HUES48 (cell line): ENCODE measurements around the gene PIAS1.
"Not testable (repeated sequence)": the region's sequence is repeated elsewhere in the genome, so short reads cannot be mapped to it uniquely, and the experiment has no call there.

Experiments used
- H3K27ac ChIP-seq: one replicate; pipeline ENCODE4 v1.7.0; 2013; ENCODE audit warnings: low read depth, low read length, inconsistent platforms
- H3K27me3 ChIP-seq: 2 replicates; pipeline ENCODE4 v1.6.1; 2013; ENCODE audit warnings: mild to moderate bottlenecking, low read length; ENCODE audit not compliant: control insufficient read depth, insufficient read depth
- H3K36me3 ChIP-seq: 2 replicates; pipeline ENCODE4 v1.6.1; 2013; ENCODE audit warnings: low read length; ENCODE audit not compliant: control insufficient read depth, insufficient read depth
- H3K4me1 ChIP-seq: 2 replicates; pipeline ENCODE4 v1.6.1; 2013; ENCODE audit warnings: mild to moderate bottlenecking, low read length; ENCODE audit not compliant: control insufficient read depth, insufficient read depth
- H3K4me3 ChIP-seq: 2 replicates; pipeline ENCODE4 v1.5.1; 2013; ENCODE audit warnings: mild to moderate bottlenecking, low read depth, low read length
- H3K9ac ChIP-seq: 2 replicates; pipeline ENCODE4 v1.6.1; 2013; ENCODE audit warnings: mild to moderate bottlenecking, low read depth, low read length, moderate library complexity
- H3K9me3 ChIP-seq: 2 replicates; pipeline ENCODE4 v1.6.1; 2013; ENCODE audit warnings: low read length; ENCODE audit not compliant: control insufficient read depth, insufficient read depth

PIAS1 gene

DNA sequence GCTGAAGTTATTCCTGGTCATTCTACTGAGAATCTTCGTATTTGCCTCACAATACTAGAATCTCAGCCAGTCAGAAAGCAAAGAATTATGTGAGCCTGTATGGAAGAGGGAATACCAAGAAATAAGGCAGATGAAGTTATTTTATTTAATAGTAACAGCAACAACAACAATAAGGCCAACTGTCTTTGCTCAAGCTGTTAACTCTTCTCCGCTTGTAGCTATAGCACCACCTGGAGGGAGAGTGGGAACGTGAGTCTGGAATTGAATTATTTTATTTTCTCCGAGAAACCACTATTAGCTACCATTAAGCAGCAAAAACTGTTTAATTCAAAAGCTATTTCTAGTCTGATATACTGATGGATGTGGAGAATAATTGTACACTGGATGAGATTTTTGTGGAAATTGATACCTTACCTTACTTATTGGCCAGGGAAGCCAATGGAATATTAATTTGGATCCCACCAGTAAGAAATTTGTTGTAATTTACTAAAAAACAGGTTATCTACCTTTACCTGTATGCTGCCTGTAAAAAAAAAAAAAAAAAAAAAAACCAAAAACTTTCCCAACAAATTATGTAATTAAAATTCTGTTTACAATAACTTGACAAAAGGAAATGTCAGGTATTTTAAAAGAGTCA lies 100.9 kb downstream of the PIAS1 start:
- Histone ChIP-seq H3K27me3 (no peaks in the 10 kb centered on the region), H3K9me3 (no peaks in the 10 kb centered on the region), H3K4me1 (no peaks in the 10 kb centered on the region), H3K4me3 (no peak overlapping the region), H3K9ac (no peak overlapping the region), H3K36me3 (peaks cover 24% of the 10 kb centered on the region), H3K27ac (no peak overlapping the region)

DNA sequence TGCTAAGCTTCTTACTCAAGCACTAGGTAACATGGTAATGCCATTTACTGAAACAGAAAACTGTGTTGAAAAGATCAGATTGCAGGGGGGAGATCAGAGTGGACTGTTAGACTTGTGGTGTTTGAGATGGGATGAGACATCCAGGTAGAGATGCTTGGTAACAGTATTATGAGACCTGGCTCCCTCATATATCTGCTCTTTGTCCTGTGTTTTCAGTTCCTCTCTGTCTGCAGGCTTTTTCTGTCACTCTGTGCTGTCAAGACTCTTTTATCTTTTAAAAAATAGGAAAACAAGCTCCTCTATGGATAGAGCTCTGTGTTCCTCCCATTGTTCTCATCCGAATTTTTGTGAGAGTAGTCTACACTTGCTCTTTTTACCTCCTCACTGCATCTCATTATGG lies 103.0 kb downstream of the PIAS1 start:
- Histone ChIP-seq H3K4me1 (no peaks in the 10 kb centered on the region), H3K27me3 (no peaks in the 10 kb centered on the region), H3K9me3 (peaks cover 5% of the 10 kb centered on the region; the same call in 1 of the 2 replicates), H3K9ac (no peak overlapping the region), H3K27ac (no peak overlapping the region), H3K4me3 (no peak overlapping the region), H3K36me3 (peaks cover 33% of the 10 kb centered on the region)

DNA sequence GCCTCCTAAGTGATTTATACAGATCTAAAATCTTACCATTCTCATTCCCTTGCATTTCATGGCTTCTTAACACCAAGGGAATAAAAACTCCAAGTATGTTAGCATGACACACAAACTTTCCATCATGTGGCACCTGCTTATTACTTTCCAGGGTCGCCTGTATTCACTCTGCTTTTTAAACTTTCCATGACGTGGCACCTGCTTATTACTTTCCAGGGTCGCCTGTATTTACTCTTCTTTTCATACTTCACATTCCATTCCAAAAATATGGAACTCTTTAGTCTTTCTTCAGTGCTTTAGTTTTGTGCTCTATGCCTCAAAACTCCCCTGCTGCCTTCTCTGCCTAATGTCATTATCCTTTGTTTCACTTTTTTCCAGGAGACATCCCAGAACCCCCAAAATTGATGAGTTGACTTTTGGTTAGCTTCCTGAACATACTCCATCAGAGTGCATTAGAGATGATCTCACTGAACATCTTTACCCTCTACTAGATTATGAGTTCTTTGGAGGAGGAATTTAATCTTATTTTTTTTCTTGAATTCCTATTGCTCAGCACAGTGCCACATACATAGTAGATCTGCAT lies 104.0 kb downstream of the PIAS1 start:
- Histone ChIP-seq H3K27ac (no peak overlapping the region), H3K9me3 (peaks cover 5% of the 10 kb centered on the region; the same call in 1 of the 2 replicates), H3K27me3 (no peaks in the 10 kb centered on the region), H3K9ac (no peak overlapping the region), H3K4me1 (no peaks in the 10 kb centered on the region), H3K4me3 (no peak overlapping the region), H3K36me3 (peaks cover 33% of the 10 kb centered on the region)

DNA sequence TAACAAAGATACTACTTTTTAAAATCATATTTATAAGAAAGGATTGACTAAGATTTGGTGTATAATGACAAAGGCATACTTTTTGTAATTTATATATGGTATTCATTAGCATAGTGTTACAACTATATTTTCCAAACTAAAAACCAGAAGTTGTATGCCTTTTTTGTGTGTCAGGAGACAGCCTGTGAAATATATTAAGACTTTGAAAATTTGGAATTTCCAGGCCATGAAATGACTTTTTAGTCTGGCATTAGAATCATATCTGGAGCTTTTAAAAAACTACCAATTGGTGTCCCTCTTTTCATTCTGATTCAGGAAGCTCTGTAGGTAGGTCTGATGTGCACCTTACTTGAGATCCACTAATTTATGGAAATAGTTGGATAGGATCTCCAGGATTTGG lies 109.1 kb downstream of the PIAS1 start:
- Histone ChIP-seq H3K36me3 (peaks cover 23% of the 10 kb centered on the region), H3K9me3 (peaks cover 5% of the 10 kb centered on the region; the same call in 1 of the 2 replicates), H3K4me1 (no peaks in the 10 kb centered on the region), H3K9ac (no peak overlapping the region), H3K27me3 (no peaks in the 10 kb centered on the region), H3K27ac (no peak overlapping the region), H3K4me3 (no peak overlapping the region)

DNA sequence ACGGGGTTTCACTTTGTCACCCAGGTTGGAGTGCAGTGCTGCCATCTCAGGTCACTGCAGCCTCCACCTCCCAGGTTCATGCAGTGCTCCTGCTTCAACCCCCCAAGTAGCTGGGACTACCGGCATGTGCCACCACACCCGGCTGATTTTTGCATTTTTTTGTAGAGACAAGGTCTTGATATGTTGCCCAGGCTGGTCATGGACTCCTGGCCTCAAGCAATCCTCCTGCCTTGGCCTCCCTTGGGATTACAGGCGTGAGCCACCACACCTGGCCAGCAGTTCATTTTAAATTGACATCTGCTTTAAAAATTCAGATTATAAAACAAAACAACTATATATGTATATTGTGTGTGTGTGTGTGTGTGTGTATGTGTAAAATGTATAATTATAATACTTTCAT lies 112.7 kb downstream of the PIAS1 start:
- H3K9me3 ChIP-seq = no peaks in the 10 kb centered on the region

DNA sequence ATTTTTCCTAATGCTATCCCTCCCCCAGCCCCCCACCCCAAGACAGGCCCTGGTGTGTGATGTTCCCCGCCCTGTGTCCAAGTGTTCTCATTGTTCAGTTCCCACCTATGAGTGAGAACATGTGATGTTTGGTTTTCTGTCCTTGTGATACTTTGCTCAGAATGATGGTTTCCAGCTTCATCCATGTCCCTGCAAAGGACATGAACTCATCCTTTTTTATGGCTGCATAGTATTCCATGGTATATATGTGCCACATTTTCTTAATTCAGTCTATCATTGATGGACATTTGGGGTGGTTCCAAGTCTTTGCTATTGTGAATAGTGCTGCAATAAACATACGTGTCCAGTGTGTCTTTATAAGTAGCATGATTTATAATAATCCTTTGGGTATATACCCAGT lies 117.9 kb downstream of the PIAS1 start:
- not testable (repeated sequence) for H3K27ac ChIP-seq, H3K9me3 ChIP-seq, H3K27me3 ChIP-seq, H3K4me1 ChIP-seq, H3K9ac ChIP-seq, H3K4me3 ChIP-seq
- H3K36me3 ChIP-seq = peaks cover 22% of the 10 kb centered on the region

More for the DNA sequence above, 112.7 kb downstream of the PIAS1 start:
- Histone ChIP-seq H3K27me3 (no peaks in the 10 kb centered on the region), H3K27ac (no peak overlapping the region), H3K4me3 (no peak overlapping the region), H3K9ac (no peak overlapping the region), H3K36me3 (peaks cover 10% of the 10 kb centered on the region), H3K4me1 (no peaks in the 10 kb centered on the region)

DNA sequence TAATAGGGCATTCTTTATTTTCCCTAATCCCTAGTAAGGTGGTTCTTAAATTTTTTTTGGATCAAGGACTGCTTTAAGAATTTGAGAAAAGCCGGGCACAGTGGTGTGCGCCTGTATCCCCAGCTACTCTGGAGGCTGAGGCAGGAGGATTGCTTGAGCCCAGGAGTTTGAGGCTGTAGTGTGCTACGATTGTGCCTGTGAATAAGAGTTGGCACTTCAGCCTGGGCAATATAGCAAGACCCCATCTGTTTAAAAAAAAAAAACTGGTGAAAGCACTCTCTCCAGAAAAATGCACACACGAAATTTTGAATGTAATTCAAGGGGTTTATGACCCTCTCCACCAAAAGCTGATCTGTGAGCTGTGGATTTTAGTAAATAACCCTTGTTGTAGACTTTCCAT lies 119.0 kb downstream of the PIAS1 start:
- Histone ChIP-seq H3K9ac (no peak overlapping the region), H3K36me3 (peaks cover 33% of the 10 kb centered on the region), H3K27ac (no peak overlapping the region), H3K27me3 (no peaks in the 10 kb centered on the region), H3K9me3 (no peaks in the 10 kb centered on the region), H3K4me3 (no peak overlapping the region), H3K4me1 (no peaks in the 10 kb centered on the region)

DNA sequence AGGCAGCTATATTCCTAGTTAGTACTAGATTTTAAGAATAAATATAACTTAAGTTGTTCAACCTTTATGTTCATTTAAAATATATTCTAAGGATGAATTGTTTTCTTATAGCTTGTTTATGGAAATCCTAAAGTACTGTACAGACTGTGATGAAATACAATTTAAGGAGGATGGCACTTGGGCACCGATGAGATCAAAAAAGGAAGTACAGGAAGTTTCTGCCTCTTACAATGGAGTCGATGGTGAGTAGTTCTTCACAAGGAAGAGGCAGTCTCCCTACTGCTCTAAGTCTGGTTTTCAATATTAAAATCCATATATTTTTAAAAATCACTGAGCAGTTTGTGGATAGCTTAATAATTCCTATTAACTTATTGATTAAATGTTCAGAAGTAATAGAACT lies 121.4 kb downstream of the PIAS1 start:
- Histone ChIP-seq H3K4me3 (no peak overlapping the region), H3K27me3 (no peaks in the 10 kb centered on the region), H3K9ac (no peak overlapping the region), H3K27ac (no peak overlapping the region), H3K4me1 (no peaks in the 10 kb centered on the region), H3K9me3 (no peaks in the 10 kb centered on the region), H3K36me3 (peaks cover 38% of the 10 kb centered on the region)

DNA sequence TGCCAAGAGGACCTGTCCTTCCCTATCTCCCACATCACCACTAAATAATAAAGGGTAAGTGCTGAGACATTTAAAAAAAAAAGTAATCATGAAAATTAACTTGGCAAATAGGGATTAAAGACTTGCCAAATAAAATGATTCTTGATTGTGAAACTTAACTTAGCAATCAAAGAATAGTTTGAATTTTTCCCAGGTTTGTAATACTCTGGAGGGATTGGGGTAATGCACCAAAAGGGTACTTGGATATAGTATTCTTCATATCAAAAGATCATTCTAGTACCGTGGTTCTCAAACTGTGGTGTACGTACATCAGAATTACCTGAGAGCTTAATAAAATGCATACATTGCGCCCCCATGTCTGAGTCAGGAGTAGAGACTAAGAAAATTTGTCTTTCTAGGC lies 122.5 kb downstream of the PIAS1 start:
- peaks cover 49% of the 10 kb centered on the region for H3K36me3 ChIP-seq
- H3K4me1 ChIP-seq = no peaks in the 10 kb centered on the region
- no peak overlapping the region for H3K27ac ChIP-seq
- no peak overlapping the region for H3K9ac ChIP-seq
- no peaks in the 10 kb centered on the region for H3K27me3 ChIP-seq
- no peak overlapping the region for H3K4me3 ChIP-seq
- H3K9me3 ChIP-seq = no peaks in the 10 kb centered on the region

DNA sequence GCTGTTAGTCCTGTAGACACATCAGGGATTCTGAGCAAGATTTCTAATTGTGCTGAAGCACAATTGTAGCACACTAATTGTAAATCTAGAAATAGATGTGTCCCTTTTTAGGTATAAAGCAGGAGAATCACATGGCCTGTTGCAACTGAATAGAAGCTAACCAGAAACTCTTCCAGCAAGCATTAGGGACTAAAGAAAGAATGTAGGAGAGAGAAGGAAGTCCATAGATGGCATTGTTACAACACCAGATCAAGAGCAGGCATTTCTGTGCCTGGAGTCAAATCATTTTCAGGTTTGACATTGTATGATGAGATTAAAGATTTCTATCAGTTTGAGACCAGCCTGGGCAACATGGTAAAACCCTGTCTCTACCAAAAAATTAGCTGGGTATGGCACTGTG lies 123.6 kb downstream of the PIAS1 start:
- no peaks in the 10 kb centered on the region for H3K9me3 ChIP-seq
- no peak overlapping the region for H3K27ac ChIP-seq
- no peak overlapping the region for H3K9ac ChIP-seq

DNA sequence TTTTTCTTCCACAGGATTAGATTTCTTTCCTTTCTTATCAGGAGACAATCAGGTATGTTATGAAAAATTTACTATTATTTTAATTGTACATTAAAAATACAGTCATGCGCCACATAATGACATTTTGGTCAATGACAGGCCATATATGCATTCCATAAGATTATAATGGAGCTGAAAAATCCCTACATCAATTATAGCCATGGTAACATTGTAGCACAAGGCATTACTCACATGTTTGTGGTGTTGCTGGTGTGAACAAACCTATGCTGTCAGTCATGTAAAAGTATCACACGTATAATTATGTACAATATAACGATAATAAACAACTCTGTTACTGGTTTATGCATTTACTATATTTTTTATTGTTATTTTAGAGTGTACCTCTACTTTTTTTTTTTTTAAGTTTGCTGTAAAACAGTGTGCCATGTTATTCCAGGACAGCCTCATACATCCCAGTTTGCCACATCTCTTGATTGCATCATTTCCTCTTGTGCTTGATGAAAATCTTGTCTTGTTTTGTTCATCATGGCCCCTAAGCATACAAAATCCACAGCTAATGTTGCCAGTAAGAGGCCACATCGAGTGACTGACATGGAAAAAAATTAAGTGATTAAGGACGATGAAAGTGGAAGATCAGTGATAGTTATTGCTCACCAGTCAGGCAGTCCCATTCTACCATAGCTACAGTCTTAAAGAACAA lies 129.7 kb downstream of the PIAS1 start:
- Histone ChIP-seq H3K4me3 (no peak overlapping the region), H3K9ac (no peak overlapping the region), H3K36me3 (peaks cover 72% of the 10 kb centered on the region), H3K27me3 (no peaks in the 10 kb centered on the region), H3K9me3 (no peaks in the 10 kb centered on the region), H3K4me1 (no peaks in the 10 kb centered on the region), H3K27ac (no peak overlapping the region)

More for the DNA sequence above, 123.6 kb downstream of the PIAS1 start:
- Histone ChIP-seq H3K4me1 (no peaks in the 10 kb centered on the region), H3K4me3 (no peak overlapping the region), H3K27me3 (no peaks in the 10 kb centered on the region), H3K36me3 (peaks cover 57% of the 10 kb centered on the region)
